Astrocyte (in vitro differentiated cells and primary cell): Measurements from ENCODE around the gene HSF4. TPM values are rescaled to one million over a fixed set of nuclear protein-coding genes. Genes with fewer than 3 reads are reported as not detected.

Experiments used
- DNase-seq: peaks from one replicate; pipeline ENCODE4 v3.0.0-alpha.2; 2010; ENCODE audit warnings: low read depth
- FAIRE-seq: peaks from 2 replicates; lab custom pipeline; 2011; peaks lifted over from hg19 to GRCh38; lab: Jason Lieb, UNC
- H2AFZ ChIP-seq: 2 replicates; pipeline ENCODE4 v1.6.0; 2012; ENCODE audit warnings: low read depth, low read length, inconsistent platforms
- H3K27ac ChIP-seq: 2 replicates; pipeline ENCODE4 v1.5.1; 2011; ENCODE audit warnings: low read depth, low read length, inconsistent platforms
- H3K27me3 ChIP-seq: 2 replicates; pipeline ENCODE4 v1.6.0; 2011; ENCODE audit warnings: low read length, inconsistent platforms; ENCODE audit not compliant: insufficient read depth
- H3K36me3 ChIP-seq: 2 replicates; pipeline ENCODE4 v1.5.1; 2011; ENCODE audit warnings: low read length, inconsistent platforms; ENCODE audit not compliant: insufficient read depth
- H3K4me1 ChIP-seq: 2 replicates; pipeline ENCODE4 v1.5.1; 2011; ENCODE audit warnings: low read length, inconsistent platforms; ENCODE audit not compliant: insufficient read depth
- H3K4me2 ChIP-seq: 2 replicates; pipeline ENCODE4 v1.6.0; 2012; ENCODE audit warnings: low read length, inconsistent platforms
- H3K4me3 ChIP-seq: 2 replicates; pipeline ENCODE4 v1.5.1; 2011; ENCODE audit warnings: low read depth, mild to moderate bottlenecking, low read length, inconsistent platforms; ENCODE audit not compliant: insufficient read depth
- H3K79me2 ChIP-seq: 2 replicates; pipeline ENCODE4 v1.6.0; 2012; ENCODE audit warnings: mild to moderate bottlenecking, low read length, inconsistent platforms; ENCODE audit not compliant: insufficient read depth
- H3K9ac ChIP-seq: 2 replicates; pipeline ENCODE4 v1.6.0; 2012; ENCODE audit warnings: mild to moderate bottlenecking, low read length, inconsistent platforms
- H3K9me3 ChIP-seq: 2 replicates; pipeline ENCODE4 v1.5.1; 2012; ENCODE audit warnings: low read depth, mild to moderate bottlenecking, low read length, inconsistent platforms; ENCODE audit not compliant: insufficient read depth
- H4K20me1 ChIP-seq: 2 replicates; pipeline ENCODE4 v1.6.0; 2012; ENCODE audit warnings: low read length, inconsistent platforms; ENCODE audit not compliant: insufficient read depth
- H3K27ac Mint-ChIP-seq: one replicate; pipeline ENCODE4 v1.8.0; 2021; ENCODE audit warnings: mild to moderate bottlenecking, mixed read lengths; ENCODE audit not compliant: unreplicated experiment
- H3K27me3 Mint-ChIP-seq: one replicate; pipeline ENCODE4 v1.8.0; 2021; ENCODE audit warnings: low read depth, mixed read lengths; ENCODE audit not compliant: unreplicated experiment
- H3K36me3 Mint-ChIP-seq: one replicate; pipeline ENCODE4 v1.8.0; 2021; ENCODE audit warnings: low read depth, mixed read lengths; ENCODE audit not compliant: unreplicated experiment
- H3K4me1 Mint-ChIP-seq: one replicate; pipeline ENCODE4 v1.8.0; 2021; ENCODE audit warnings: low read depth, mixed read lengths; ENCODE audit not compliant: unreplicated experiment
- H3K4me3 Mint-ChIP-seq: one replicate; pipeline ENCODE4 v1.8.0; 2021; ENCODE audit warnings: mild to moderate bottlenecking, moderate library complexity, mixed read lengths; ENCODE audit not compliant: unreplicated experiment
- H3K9me3 Mint-ChIP-seq: one replicate; pipeline ENCODE4 v1.8.0; 2021; ENCODE audit warnings: mild to moderate bottlenecking, mixed read lengths; ENCODE audit not compliant: unreplicated experiment
- EZH2 ChIP-seq: IDR thresholded peaks from 2 replicates; pipeline ENCODE4 v1.6.1; 2012; ENCODE audit warnings: mild to moderate bottlenecking, low read length, inconsistent platforms; ENCODE audit not compliant: insufficient read depth
- total RNA-seq: library from RNA; stranded (reverse); gene quantifications from 2 replicates; pipeline ENCODE4 v1.2.1, GENCODE V29; 2021
- TF ChIP-seq, protein P1 (sequence below): IDR thresholded peaks from 2 replicates; pipeline ENCODE4 v1.5.1; 2011; ENCODE audit warnings: low read depth, mild to moderate bottlenecking, inconsistent platforms, low read length, moderate library complexity; ENCODE audit not compliant: insufficient read depth

The HSF4 gene
- total RNA-seq, 1 donor from 2014 or later: 4.5 TPM

DNA sequence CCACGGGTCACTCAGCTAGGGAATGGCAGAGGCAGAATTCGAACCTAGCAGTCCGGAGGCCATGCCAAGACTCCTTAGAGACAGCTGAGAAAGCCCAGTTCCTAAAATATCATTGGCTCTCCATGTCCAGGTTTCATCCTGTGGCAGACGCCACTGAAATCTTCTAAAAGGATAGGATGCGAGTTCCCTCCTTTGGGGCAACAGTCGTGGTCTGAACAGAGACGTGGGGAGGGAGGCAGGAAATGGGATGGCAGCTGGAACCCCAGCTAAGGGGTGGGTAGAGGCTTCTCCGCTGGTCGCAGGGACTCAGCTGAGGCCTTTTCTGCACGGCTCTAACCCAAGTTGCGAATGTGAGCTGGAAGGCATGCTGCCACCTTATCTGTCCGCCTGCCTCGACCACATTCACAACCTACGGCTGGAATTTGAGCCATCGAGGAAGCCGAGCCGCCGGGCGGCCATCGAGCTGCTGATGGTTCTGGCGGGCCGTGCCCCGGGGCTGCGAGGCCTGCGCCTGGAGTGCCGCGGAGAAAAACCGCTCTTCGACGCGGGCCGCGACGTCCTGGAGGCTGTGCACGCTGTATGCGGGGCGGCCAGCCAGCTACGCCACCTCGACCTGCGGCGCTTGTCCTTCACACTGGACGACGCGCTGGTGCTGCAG, 1.9 kb upstream of the HSF4 start:
- H2AFZ ChIP-seq: peak overlapping the region; percentile 55
- H3K4me2 ChIP-seq: peak overlapping the region; percentile 81
- peaks cover 56% of the 10 kb centered on the region for H3K27me3 Mint-ChIP-seq
- no peak overlapping the region for H3K4me3 Mint-ChIP-seq
- no peaks in the 10 kb centered on the region for H3K36me3 Mint-ChIP-seq
- TF ChIP-seq EZH2: peak; percentile 76
- TF ChIP-seq, protein P1, sequence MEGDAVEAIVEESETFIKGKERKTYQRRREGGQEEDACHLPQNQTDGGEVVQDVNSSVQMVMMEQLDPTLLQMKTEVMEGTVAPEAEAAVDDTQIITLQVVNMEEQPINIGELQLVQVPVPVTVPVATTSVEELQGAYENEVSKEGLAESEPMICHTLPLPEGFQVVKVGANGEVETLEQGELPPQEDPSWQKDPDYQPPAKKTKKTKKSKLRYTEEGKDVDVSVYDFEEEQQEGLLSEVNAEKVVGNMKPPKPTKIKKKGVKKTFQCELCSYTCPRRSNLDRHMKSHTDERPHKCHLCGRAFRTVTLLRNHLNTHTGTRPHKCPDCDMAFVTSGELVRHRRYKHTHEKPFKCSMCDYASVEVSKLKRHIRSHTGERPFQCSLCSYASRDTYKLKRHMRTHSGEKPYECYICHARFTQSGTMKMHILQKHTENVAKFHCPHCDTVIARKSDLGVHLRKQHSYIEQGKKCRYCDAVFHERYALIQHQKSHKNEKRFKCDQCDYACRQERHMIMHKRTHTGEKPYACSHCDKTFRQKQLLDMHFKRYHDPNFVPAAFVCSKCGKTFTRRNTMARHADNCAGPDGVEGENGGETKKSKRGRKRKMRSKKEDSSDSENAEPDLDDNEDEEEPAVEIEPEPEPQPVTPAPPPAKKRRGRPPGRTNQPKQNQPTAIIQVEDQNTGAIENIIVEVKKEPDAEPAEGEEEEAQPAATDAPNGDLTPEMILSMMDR: no peak
- DNase-seq: no peak
- H3K79me2 ChIP-seq: no peaks in the 10 kb centered on the region
- peaks cover 43% of the 10 kb centered on the region for H4K20me1 ChIP-seq
- H3K4me3 ChIP-seq: no peak overlapping the region
- H3K4me1 ChIP-seq: peaks cover 31% of the 10 kb centered on the region
- no peak overlapping the region for H3K9ac ChIP-seq
- H3K27ac Mint-ChIP-seq: no peak overlapping the region
- peaks cover 55% of the 10 kb centered on the region for H3K27me3 ChIP-seq
- H3K36me3 ChIP-seq: no peaks in the 10 kb centered on the region
- FAIRE-seq: no peak
- peaks cover 15% of the 10 kb centered on the region for H3K9me3 Mint-ChIP-seq
- no peaks in the 10 kb centered on the region for H3K9me3 ChIP-seq
- H3K4me1 Mint-ChIP-seq: no peaks in the 10 kb centered on the region
- no peak overlapping the region for H3K27ac ChIP-seq

DNA sequence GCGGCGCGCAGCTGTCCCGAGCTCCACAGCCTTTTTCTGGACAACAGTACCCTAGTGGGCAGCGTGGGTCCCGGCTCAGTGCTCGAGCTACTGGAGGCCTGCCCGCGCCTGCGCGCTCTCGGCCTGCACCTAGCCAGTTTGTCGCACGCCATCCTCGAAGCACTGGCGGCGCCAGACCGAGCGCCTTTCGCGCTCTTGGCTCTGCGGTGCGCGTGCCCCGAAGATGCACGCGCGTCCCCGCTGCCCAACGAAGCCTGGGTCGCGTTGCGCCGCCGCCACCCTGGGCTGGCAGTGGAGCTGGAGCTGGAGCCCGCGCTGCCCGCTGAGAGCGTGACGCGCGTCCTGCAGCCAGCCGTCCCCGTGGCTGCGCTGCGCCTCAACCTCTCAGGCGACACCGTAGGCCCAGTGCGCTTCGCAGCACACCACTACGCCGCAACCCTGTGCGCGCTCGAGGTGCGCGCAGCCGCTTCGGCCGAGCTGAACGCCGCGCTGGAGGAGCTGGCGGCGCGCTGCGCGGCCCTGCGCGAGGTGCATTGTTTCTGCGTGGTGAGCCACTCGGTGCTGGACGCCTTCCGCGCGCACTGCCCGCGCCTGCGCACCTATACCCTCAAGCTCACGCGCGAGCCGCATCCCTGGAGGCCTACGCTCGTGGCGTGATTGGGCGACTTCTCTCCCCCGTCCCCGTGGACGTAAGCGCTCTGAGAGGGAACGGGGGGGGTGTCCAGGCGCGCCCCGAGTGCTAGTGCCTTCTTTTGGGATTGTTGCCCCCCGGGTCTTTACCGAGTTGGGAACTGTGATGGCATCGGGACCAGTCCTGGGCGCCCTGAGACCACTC, 1.2 kb upstream of the HSF4 start:
- no peak overlapping the region for H3K27ac ChIP-seq
- H3K27me3 ChIP-seq: peaks cover 59% of the 10 kb centered on the region
- H3K36me3 ChIP-seq: no peaks in the 10 kb centered on the region
- Mint-ChIP-seq H3K27me3 (peaks cover 56% of the 10 kb centered on the region), H3K4me1 (no peaks in the 10 kb centered on the region), H3K36me3 (peaks cover 2% of the 10 kb centered on the region), H3K4me3 (no peak overlapping the region), H3K9me3 (peaks cover 15% of the 10 kb centered on the region), H3K27ac (no peak overlapping the region)
- peaks cover 31% of the 10 kb centered on the region for H3K4me1 ChIP-seq
- peak overlapping the region; percentile 55 for H2AFZ ChIP-seq
- H3K4me2 ChIP-seq: peak overlapping the region; percentile 81
- FAIRE-seq (no peak), DNase-seq (peak; percentile 34)
- peak; percentile 89 for TF ChIP-seq EZH2
- TF ChIP-seq, protein P1: no peak
- no peaks in the 10 kb centered on the region for H3K9me3 ChIP-seq
- H3K79me2 ChIP-seq: no peaks in the 10 kb centered on the region
- H4K20me1 ChIP-seq: peaks cover 35% of the 10 kb centered on the region
- peak overlapping the region; percentile 48 for H3K4me3 ChIP-seq
- H3K9ac ChIP-seq: no peak overlapping the region
